Endothelial cell of umbilical vein (primary cell): ENCODE results near the gene SELENON. TPM values are rescaled to one million over a fixed set of nuclear protein-coding genes. Genes with fewer than 3 reads are reported as not detected.

ENCODE experiments used
- BruUV-seq: library from RNA; stranded (reverse); fragments of 400-500 nt; replicated peaks from 2 replicates; lab custom pipeline; 2021; lab: Mats Ljungman, UMichigan
- CTCF ChIA-PET: fragments of 300-600, 350-600 bp; sonication (Branson Sonifier 250); formaldehyde crosslinking; loops from one replicate; lab custom pipeline; 2021; ENCODE audit warnings: antibody characterized with exemption, inconsistent platforms; lab: Charles Lee
- POLR2A ChIA-PET: fragments of 300-600, 350-600 bp; sonication (Branson Sonifier 250); formaldehyde crosslinking; loops from one replicate; lab custom pipeline; 2021; ENCODE audit warnings: antibody characterized with exemption, inconsistent platforms; lab: Charles Lee
- DNase-seq: peaks from one replicate; pipeline ENCODE4 v3.0.0-alpha.2; 2011; ENCODE audit warnings: low read depth, low spot score
- FAIRE-seq: peaks from 2 replicates; lab custom pipeline; 2011; peaks lifted over from hg19 to GRCh38; lab: Jason Lieb, UNC
- H2AFZ ChIP-seq: 2 replicates; pipeline ENCODE4 v1.6.0; 2012; ENCODE audit warnings: low read depth, low read length, control low read depth, inconsistent platforms
- H3K27ac ChIP-seq: 2 replicates; pipeline ENCODE4 v1.5.1; 2011; ENCODE audit warnings: low read depth, mild to moderate bottlenecking, control low read depth, low read length, moderate library complexity; ENCODE audit not compliant: insufficient read depth
- H3K27me3 ChIP-seq, 2 experiments: 2 replicates each; pipeline versions ENCODE4 v1.6.0 to v1.6.1; 2011; ENCODE audit warnings: low read length in 2 of 2, mixed read lengths in 1 of 2; ENCODE audit not compliant: control insufficient read depth in 2 of 2, insufficient read depth in 2 of 2
- H3K36me3 ChIP-seq, 2 experiments: 2 replicates in 1 of 2; 3 replicates in 1 of 2; pipeline ENCODE4 v1.5.1; 2011; ENCODE audit warnings: low read length in 2 of 2, mild to moderate bottlenecking in 1 of 2, moderate library complexity in 1 of 2; ENCODE audit not compliant: control insufficient read depth in 2 of 2, insufficient read depth in 2 of 2; ENCODE audit errors: extremely low read depth in 1 of 2
- H3K4me1 ChIP-seq: 3 replicates; pipeline ENCODE4 v1.5.1; 2011; ENCODE audit warnings: mild to moderate bottlenecking, low read length; ENCODE audit not compliant: control insufficient read depth, insufficient read depth; ENCODE audit errors: extremely low read depth
- H3K4me2 ChIP-seq: 2 replicates; pipeline ENCODE4 v1.6.1; 2011; ENCODE audit warnings: low read length, control low read depth, mixed read lengths; ENCODE audit not compliant: insufficient read depth
- H3K4me3 ChIP-seq, 3 experiments: fragments of 200-600 bp in 1 of 3; sonication (generic), shearing (Covaris generic) in 1 of 3; replicated peaks in 1 of 3; 2 replicates each; pipeline ENCODE4 v1.5.1; 2011 to 2016; ENCODE audit warnings: control low read depth in 3 of 3, low read length in 3 of 3, mild to moderate bottlenecking in 2 of 3, inconsistent platforms in 1 of 3, low read depth in 1 of 3, moderate library complexity in 1 of 3; ENCODE audit not compliant: insufficient read depth in 1 of 3
- H3K79me2 ChIP-seq: 2 replicates; pipeline ENCODE4 v1.6.0; 2012; ENCODE audit warnings: low read length, inconsistent platforms; ENCODE audit not compliant: control insufficient read depth, insufficient read depth
- H3K9ac ChIP-seq: replicated peaks from 2 replicates; pipeline ENCODE3; 2011; ENCODE audit warnings: low read length, control low read depth; ENCODE audit not compliant: insufficient read depth; ENCODE audit errors: extremely low read depth
- H3K9me1 ChIP-seq: replicated peaks from 3 replicates; pipeline ENCODE4 v1.6.0; 2011; ENCODE audit warnings: mild to moderate bottlenecking, low read length; ENCODE audit not compliant: control insufficient read depth, insufficient read depth; ENCODE audit errors: extremely low read depth
- H3K9me3 ChIP-seq: replicated peaks from 2 replicates; pipeline ENCODE4 v1.5.1; 2012; ENCODE audit warnings: low read length, inconsistent platforms; ENCODE audit not compliant: control insufficient read depth, insufficient read depth
- H4K20me1 ChIP-seq: replicated peaks from 2 replicates; pipeline ENCODE3; 2011; ENCODE audit warnings: mild to moderate bottlenecking, low read length; ENCODE audit not compliant: control insufficient read depth, insufficient read depth; ENCODE audit errors: extremely low read depth
- CTCF ChIP-seq, 2 donors: IDR thresholded peaks; 1 replicate in 1 of 2; 2 replicates in 1 of 2; pipeline ENCODE4 v1.5.1; 2011; ENCODE audit warnings: low read length in 2 of 2, mild to moderate bottlenecking in 2 of 2, moderate library complexity in 2 of 2, control low read depth in 1 of 2, inconsistent platforms in 1 of 2, low read depth in 1 of 2; ENCODE audit not compliant: insufficient read depth in 1 of 2; ENCODE audit errors: extremely low read depth in 1 of 2
- EZH2 ChIP-seq: IDR thresholded peaks from 2 replicates; pipeline ENCODE4 v1.6.1; 2012; ENCODE audit warnings: borderline replicate concordance, low read depth, mild to moderate bottlenecking, moderate library complexity, low read length, inconsistent platforms; ENCODE audit not compliant: severe bottlenecking
- FOS ChIP-seq: IDR thresholded peaks from 2 replicates; pipeline ENCODE4 v1.6.1; 2011; ENCODE audit warnings: mild to moderate bottlenecking, low read length, moderate library complexity, borderline replicate concordance; ENCODE audit not compliant: insufficient read depth
- GATA2 ChIP-seq: IDR thresholded peaks from 2 replicates; pipeline ENCODE4 v1.7.0; 2011; ENCODE audit warnings: low read depth, mild to moderate bottlenecking, moderate library complexity, mixed read lengths, low read length; ENCODE audit not compliant: insufficient read length, insufficient read depth
- JUN ChIP-seq: IDR thresholded peaks from 2 replicates; pipeline ENCODE4 v1.6.1; 2011; ENCODE audit warnings: borderline replicate concordance, low read depth; ENCODE audit not compliant: insufficient read length, insufficient read depth
- MAX ChIP-seq: IDR thresholded peaks from 2 replicates; pipeline ENCODE4 v1.6.1; 2011; ENCODE audit not compliant: insufficient read depth, insufficient read length
- MYC ChIP-seq: IDR thresholded peaks from one replicate; pipeline ENCODE4 v1.6.1; 2011; ENCODE audit warnings: mild to moderate bottlenecking, low read depth, low read length
- POLR2A ChIP-seq: IDR thresholded peaks from 2 replicates; pipeline ENCODE4 v1.6.1; 2012; ENCODE audit warnings: low read depth, mild to moderate bottlenecking, control low read depth, low read length
- POLR2AphosphoS5 ChIP-seq: IDR thresholded peaks from 2 replicates; pipeline ENCODE4 v1.6.1; 2012; ENCODE audit warnings: low read depth, mild to moderate bottlenecking, control low read depth, low read length, moderate library complexity; ENCODE audit not compliant: insufficient read depth
- dilution Hi-C: fragments of 300-500 bp; cut with MboI; formaldehyde crosslinking; loops from one replicate; pipeline ENCODE4 v1.15.0; 2019; ENCODE audit warnings: low sequenced_read_pairs; ENCODE audit not compliant: extremely low pct_ligation_motif_present
- intact Hi-C: fragments of 100-400 bp; cut with micrococcal nuclease; formaldehyde crosslinking; loops from one replicate; pipeline ENCODE4 v1.10.0; 2022
- polyA plus RNA-seq, 4 experiments: library from polyadenylated mRNA; depleted of rRNA in 3 of 4; stranded (reverse) in 3 of 4; unstranded in 1 of 4; fragments of >200 nt; gene quantifications; 2 replicates each; pipeline versions ENCODE4 v1.2.1 to v1.2.3, GENCODE V29; 2011 to 2012; ENCODE audit warnings: missing spikeins in 1 of 4
- total RNA-seq: library from RNA; stranded (reverse); gene quantifications from 2 replicates; pipeline ENCODE4 v1.2.3, GENCODE V29; 2021

The SELENON gene
- total and polyA plus RNA-seq, 2 donors (not counting 3 experiments of a cell fraction or from before 2014, with no cell fraction given), result 117 to 182 TPM

GRCh38 chr1:25848531-25848930 lies 48.5 kb downstream of the SELENON start:
- Histone ChIP-seq H2AFZ (peak overlapping the region; percentile 27), H3K27me3 (no peaks in the 10 kb centered on the region), H4K20me1 (no peaks in the 10 kb centered on the region), H3K4me3 (no peak overlapping the region), H3K9ac (no peak overlapping the region), H3K27ac (no peak overlapping the region), H3K79me2 (peaks cover 7% of the 10 kb centered on the region), H3K36me3 (no peaks in the 10 kb centered on the region), H3K4me1 (peaks cover 7% of the 10 kb centered on the region), H3K4me2 (peak overlapping the region; percentile 7), H3K9me1 (no peaks in the 10 kb centered on the region), H3K9me3 (no peaks in the 10 kb centered on the region)
- peak; percentile 26 for FAIRE-seq
- dilution Hi-C loops (no loop called here), intact Hi-C loops (no loop called here)
- TF ChIP-seq JUN (peak; percentile 15), FOS (peak; percentile 87), POLR2A (no peak)
- DNase-seq, result peak; percentile 53
- ChIA-PET POLR2A (interaction anchor here (0.5 kb wide), 1 partner anchor 189 kb away, joined by 4 read pairs; no protein-coding TSS in a partner anchor), CTCF (interaction anchor here (0.8 to 1.7 kb wide), 2 partner anchors 47 to 190 kb away, joined by 3 to 5 read pairs; no protein-coding TSS in a partner anchor)
- BruUV-seq, result no TSS peak

GRCh38 chr1:25854554-25854953 lies 54.6 kb downstream of the SELENON start:
- H3K4me3 ChIP-seq, result no peak overlapping the region
- H3K27ac ChIP-seq, result no peak overlapping the region
- no peaks in the 10 kb centered on the region for H4K20me1 ChIP-seq
- H3K9me3 ChIP-seq, result no peaks in the 10 kb centered on the region
- dilution Hi-C loops, result no loop called here
- H3K36me3 ChIP-seq, result no peaks in the 10 kb centered on the region
- POLR2A ChIA-PET, result no interaction called here
- no peak overlapping the region for H3K9ac ChIP-seq
- no peaks in the 10 kb centered on the region for H3K9me1 ChIP-seq
- CTCF ChIA-PET, result interaction anchor here (0.6 to 0.7 kb wide), 3 partner anchors 12 to 379 kb away, joined by 3 to 4 read pairs (median 3); partner anchors contain the start of gene CEP85
- FAIRE-seq (no peak), DNase-seq (no peak)
- H3K79me2 ChIP-seq, result peaks cover 13% of the 10 kb centered on the region
- TF ChIP-seq MYC (no peak), JUN (no peak), MAX (no peak), EZH2 (no peak), CTCF (IDR thresholded peaks at IDR 0.05; ENCODE audit: extremely low read depth in 1 of 2, insufficient read depth in 1 of 2, low read depth in 1 of 2, low read length in 2 of 2) (no peak), POLR2A (no peak), FOS (no peak), GATA2 (no peak), POLR2AphosphoS5 (no peak)
- no peak overlapping the region for H3K4me2 ChIP-seq
- no peaks in the 10 kb centered on the region for H3K27me3 ChIP-seq
- no TSS peak for BruUV-seq
- H2AFZ ChIP-seq, result no peak overlapping the region
- intact Hi-C loops, result no loop called here
- peaks cover 8% of the 10 kb centered on the region for H3K4me1 ChIP-seq
